NCI-H1092 (cell line): ENCODE data around the gene KCTD16.

ENCODE experiments used
- DNase-seq: peaks from one replicate; lab custom pipeline; 2025; lab: John Stamatoyannopoulos, UW

KCTD16 gene

GRCh38 chr5:144170276-144171024, at the start of gene KCTD16, which contains the start of gene YIPF5:
Gene KCTD16, plus strand, starts transcription at chr5:144170873.
Gene YIPF5, minus strand, starts transcription at chr5:144170659. Its CDS starts 704 bp downstream, at chr5:144169955.
- DNase-seq, result peak; percentile 94

DNA sequence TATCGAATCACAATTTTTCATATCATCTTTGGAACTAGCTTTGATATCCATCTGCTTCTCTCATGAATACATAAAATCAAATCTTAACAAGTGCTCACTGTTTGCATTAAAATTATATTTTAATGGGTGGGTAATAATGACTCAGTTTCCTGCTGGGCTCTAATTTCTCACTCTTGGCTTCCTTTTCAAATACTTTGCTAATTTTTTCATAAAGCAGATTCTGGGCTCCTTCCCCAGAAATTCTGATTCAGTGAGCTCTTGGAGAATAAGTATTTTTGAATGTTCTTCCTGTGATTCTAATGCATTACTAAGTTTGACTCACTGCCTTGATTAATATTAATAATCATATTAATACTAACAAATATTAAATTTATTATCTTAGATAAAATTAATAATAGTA, 49.1 kb upstream of the KCTD16 start:
- no peak for DNase-seq

DNA sequence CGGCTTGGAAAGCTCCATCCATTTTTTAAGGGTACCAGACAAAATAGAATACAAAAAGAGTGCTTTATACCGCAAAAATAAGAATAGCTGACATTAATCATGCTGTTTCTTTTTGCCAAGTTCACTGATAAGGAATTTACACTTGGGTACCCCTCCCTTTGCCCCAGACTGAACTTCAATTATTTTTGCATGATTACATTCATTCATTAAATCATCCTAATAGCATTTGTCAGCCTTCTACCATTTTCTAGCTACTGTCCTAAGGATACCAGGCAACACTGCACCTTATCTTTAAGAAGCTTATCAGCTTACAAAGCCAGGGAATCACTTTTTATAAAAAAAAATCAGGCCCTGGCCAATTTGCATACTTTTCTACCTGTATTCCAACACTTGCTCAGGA, 48.6 kb upstream of the KCTD16 start:
- DNase-seq, result no peak

DNA sequence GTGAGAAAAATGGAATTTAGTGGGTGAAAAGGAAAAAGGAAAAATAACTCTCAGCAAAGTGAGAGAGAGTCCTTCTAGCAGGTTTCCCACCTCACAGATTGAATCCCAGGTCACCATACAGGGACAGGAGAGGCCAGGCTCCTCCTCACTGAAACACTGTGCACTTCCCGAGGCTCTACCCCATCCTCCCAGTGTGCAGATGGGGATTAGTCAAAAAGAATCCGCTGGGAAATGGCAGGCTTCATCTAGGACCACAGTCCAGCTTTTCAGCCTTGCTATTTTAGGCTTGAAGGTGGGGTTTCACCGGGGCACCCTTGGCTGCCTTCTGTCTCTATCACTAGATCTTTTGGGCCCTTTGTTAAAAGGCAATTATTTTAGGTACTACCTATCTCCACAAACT, 48.0 kb upstream of the KCTD16 start:
- DNase-seq, result no peak

DNA sequence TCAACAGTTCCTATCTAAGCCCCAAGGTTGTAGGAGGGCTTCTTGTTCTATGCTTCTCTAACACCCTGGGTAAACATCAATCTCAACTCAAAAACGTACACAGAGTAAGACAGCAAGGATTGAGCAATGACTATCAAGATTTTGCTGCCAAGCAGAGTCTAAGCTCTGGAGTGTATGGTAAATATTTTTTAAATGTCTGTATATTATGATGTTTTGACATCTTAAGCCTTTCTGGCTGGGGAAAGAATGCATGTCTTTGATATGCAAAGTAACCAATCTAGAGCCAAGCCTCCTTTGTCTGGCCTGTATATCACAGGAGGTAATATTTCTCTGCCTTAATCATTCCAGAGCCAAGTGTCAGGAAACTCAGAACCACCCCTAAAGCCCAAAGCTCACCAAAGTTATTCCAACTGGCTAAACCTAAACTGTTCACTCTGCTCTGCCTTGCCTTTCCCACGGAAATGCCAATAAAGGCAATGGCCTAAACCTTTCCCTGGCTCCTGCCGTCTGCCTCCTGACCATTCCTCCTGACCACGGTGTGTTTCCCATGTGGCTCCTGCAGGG, 45.4 kb upstream of the KCTD16 start:
- no peak for DNase-seq

DNA sequence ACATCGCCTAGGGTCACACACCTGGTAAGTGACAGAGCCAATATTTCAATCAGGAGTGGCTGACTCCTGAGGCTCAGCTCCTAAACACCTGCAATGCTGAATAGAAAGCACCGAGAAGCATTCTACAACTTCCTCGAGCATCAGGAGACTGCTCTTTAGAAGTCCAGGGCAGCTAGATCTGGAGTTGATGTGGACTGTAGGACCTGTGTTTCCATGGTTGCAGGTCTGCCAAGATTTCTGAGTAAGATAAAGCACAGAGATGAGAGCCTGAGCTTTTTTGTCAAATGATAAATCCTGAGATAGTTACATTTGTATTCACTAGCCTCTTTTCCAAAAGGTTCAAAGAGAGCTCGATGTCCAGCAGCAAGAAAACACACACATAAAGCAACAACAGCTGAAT, 44.0 kb upstream of the KCTD16 start:
- no peak for DNase-seq

DNA sequence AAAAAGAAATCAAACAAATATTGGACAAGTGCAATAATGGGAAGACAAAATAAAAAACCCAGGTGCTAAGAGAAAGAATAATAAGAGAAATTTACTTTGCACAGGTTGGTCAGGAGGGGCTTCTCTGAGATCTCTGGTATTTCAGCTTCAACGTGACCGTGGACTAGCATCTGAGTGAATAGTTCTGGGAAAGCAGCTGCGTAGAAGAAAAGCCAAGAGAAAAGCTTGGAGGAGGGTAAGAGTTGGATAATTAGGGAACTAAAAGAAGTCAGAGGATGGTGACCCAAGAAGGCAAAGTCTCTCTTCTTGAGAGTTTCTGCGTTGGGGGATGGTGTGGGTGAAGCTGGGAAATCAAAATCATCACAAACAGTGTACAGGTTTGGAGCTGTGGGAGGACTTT, 41.8 kb upstream of the KCTD16 start:
- no peak for DNase-seq

GRCh38 chr5:144130306-144130705, 40.4 kb upstream of the KCTD16 start:
- no peak for DNase-seq

DNA sequence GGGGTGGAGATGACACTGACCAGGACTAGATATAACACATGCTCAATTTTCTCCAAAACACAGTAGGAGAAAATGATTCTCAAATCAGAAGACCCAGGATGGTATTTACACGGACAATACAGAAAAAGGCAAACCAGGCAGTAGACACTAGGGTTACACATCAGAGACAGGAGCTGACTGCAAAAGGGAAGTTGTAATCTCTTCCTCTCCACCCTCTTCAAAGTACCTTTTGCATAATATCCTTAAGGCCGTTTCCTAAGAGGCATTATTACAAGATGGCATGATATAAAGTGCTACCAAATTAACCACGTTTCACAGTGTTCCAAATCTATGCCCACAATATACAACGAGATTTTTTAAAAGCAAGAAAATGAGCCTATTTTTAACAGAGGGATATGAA, 39.4 kb upstream of the KCTD16 start:
- DNase-seq, result no peak

GRCh38 chr5:144133050-144133633, 37.5 kb upstream of the KCTD16 start:
- DNase-seq, result no peak

DNA sequence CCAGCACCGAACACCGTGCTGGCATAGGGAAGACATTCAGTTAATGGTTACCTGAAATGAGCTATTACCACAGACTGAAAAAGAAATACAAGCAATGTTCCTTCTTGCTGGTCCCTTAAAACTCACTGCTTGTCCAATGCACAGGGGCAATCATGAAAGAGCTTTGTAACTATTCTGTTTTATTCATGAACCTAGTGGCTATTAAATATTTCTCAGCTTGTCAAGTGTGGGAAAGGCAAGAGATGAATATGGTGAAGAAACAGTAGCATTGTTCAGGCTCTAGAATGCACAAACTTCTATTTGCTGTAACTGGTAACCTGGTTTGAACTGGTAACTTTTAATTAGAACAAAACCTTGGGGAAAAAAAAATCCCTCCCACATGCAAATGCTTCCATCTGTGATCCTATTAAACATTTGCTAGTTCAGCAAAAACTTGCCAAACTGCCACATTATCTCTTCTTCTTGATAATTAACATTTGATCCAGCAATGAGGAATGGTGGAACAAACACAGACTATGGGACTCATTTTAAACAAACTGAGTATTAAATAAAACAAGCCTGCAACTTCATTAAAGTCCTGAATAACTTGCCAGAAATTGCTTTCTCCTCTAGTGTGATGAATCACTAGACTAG, 36.4 kb upstream of the KCTD16 start:
- DNase-seq, result no peak

DNA sequence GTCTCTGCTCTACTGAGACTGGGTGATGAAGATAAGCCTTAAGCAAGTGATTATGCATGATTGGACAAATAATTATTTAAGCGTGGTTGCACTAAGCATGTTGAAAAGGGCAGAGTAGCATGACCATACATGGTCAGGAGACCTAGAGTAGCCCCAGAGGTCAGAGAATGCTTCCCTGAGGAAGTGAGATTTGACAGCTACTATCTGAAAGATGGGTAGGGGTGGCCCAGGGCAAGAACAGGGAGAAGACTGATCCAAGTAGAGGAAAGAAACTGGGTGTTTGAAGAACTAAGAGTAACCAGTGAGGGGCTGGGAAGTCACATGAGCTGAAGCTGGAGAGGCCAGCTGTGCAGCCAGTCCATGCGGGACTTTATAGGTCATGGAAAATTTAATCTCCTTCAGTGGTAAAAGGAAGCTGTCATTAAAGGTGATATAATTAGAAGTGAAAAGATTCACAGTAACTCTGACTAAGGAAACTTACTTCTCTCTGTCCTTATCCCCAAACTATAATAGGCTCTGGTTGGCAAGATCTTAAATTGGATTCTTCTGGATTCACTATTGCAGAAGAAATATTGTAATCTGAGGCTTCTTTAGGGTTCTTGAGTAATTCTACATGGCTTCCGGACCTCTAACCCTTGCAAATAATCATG, 35.4 kb upstream of the KCTD16 start:
- no peak for DNase-seq

GRCh38 chr5:144139586-144139985, 31.1 kb upstream of the KCTD16 start:
- no peak for DNase-seq

GRCh38 chr5:144141585-144141984, 29.1 kb upstream of the KCTD16 start:
- DNase-seq, result no peak

DNA sequence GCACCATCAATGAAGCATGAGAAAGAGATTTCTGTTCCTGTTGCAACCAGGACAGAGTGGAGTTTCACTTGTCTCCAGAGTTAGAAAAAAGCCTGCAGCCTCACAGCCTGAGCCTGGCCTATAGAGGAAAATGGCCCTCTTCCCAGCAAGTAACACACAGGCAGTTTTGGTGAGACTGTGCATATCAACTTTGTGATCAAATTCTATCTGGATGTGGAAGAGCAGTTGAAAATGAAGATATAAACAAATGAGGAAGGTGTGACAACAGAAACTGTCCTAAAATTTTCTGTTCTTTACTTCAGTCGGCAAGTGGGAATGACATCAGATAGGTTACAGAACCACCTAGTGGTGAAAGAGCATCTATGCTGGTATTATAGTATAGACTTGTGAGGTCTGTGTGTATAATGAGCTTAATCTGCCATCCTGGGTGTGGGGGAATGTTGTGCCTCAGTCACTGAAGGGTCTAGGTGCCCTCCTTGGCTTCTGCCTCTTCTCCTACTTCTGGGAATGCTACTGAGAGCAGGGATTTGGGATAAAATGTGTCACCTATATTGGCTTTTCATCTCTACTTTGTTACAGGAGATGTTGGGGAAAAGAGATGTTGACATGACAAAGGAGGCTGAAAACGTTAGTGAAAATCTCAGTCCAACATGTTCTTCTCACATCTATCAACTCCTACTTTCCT, 28.4 kb upstream of the KCTD16 start:
- DNase-seq, result no peak

DNA sequence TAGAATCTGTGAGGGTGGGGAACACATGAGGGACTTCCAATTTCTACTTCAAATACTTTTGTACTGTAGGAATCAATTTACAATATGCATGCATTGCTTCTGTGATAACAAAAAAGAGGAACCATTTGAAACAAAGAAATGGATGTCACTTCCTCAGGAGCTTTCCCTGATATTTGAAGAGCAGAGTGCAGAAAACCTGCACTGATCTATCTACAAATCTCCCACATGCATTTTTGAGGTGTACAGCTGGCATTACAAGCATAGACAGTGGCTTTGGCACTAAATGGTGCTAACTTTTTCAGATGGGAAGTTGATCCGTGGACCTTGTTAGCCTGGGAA, 27.9 kb upstream of the KCTD16 start:
- DNase-seq, result no peak

DNA sequence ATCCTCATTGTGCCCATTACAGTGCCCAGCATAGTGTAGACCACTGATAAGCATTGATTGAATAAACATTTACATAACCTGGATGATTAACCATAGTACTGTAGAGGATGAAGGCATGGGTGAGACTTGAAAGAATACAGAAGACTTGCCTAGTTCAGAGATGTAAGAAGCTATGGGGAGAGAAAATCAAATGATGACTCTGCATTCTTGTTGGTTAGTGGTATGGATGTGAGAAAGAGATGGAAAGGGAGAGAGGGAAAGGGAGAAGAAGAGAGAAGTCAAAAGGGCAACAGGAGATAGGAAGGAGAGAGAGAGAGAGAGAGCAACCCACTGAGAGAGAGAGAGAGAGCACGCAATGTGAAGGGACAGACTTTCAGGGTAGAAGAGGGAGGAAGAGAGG, 27.0 kb upstream of the KCTD16 start:
- DNase-seq, result no peak

DNA sequence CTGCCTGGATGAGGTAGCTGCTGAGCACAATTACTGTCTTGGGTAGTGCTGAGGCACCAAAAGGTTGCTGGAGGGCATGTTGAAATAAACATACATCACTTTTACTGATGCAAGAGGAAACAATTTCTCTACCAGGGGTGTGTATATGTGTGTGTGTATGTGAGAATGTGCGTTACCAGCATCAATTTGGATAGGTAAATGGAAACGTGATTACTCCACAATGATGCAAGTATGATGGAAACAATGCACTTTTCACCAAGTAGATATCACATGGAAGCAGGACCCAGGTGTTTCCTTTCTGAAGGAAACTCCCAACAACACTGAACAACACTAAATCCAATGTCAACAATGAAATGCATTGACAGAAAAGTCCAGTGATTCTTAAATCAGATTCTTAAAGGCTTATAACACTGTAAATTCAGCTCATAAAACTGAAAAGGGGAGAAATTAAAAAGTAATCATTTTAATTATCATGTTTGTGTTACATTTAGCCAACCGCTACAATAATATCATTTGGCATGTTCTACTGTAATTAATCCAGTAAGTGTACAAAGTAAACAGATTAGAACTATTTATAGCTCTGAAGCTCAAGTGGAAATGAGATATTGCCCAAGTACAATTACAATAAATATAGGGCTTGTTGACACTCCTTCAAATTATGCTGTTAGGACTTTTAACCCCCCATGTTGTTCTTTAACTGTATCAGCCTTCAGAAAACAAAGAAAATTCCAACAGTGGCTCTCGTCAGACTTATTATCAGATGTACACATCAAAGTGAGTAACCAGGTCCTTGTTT, 25.5 kb upstream of the KCTD16 start:
- no peak for DNase-seq

DNA sequence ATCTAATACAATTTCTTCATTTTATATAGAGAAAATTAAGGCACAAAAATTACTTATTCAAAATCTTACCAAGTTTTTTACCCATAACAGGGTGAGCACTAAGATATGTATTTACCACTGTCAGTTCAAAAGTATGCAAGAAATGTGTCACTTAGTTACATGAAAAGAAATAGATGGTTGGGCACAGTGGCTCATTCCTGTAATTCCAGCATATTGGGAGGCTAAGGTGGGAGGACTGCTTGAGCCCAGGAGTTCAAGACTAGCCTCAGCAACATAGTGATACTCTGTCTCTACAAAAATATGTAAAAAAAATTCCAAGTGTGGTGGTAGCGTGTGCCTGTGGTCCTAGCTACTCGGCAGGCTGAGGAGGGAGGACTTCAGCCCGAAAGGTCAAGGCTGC, 19.6 kb upstream of the KCTD16 start:
- no peak for DNase-seq

- DNase-seq, result no peak
These were observed 13.9 kb upstream of the KCTD16 start for GRCh38 chr5:144156767-144157171.

DNA sequence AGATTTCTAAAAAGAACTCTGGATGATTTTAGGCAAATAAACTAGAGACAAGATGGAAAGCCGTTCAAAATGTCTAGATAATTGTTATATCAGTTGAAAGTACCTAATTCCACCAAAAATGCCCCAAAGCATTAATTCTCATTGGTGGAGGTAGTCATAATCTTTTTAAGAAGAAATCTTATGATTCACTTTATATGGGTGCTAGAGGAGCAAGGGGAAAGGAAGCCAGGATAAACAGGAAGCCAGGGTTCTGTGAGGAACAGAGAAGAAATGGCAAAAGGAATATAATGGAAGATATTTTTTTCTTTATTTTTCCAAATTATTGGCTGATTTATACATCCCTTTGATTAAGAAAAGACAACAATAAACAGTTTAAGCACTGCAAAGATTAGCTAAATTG, 8.0 kb upstream of the KCTD16 start:
- no peak for DNase-seq
